GM19467 (cell line): Measurements from ENCODE around the gene CLCN6.

ENCODE experiments used
- ATAC-seq: cut with Tn5 transposase; IDR thresholded peaks from one replicate; pipeline ENCODE4 v1.9.1; 2021; ENCODE audit warnings: mild to moderate bottlenecking, moderate library complexity; ENCODE audit not compliant: unreplicated experiment

The CLCN6 gene

DNA sequence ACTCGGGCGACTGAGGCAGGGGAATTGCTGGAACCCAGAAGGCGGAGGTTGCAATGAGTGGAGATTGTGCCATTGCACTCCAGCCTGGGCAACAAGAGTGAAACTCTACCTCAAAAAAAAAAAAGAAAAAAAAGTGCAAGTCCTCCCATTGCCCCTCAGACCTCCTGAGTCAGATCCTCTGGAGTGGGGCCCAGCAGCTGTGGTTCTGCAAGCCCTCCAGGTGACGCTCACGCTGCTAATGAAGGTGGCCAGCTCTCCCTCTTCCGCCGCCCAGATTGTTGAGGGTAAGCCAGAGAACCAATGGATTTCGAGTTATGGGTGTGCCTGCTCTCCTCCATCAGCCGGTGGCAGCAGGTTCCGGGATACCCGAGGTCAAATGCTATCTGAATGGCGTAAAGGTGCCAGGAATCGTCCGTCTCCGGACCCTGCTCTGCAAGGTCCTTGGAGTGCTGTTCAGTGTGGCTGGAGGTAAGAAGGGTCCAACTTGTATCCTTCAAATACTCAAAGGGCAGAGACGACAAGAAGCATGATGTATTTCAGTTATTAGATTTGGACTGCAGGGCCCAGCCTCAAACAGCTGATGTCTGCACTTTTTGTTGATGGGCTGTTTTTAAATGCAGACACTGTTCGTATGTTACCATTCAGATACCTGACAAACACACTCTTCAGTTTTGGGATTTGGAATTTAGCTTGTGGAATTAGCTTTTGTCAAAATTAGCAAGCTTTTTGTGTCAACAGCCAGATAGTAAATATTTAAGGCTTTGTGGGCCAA, 17.6 kb downstream of the CLCN6 start:
- no peak for ATAC-seq

DNA sequence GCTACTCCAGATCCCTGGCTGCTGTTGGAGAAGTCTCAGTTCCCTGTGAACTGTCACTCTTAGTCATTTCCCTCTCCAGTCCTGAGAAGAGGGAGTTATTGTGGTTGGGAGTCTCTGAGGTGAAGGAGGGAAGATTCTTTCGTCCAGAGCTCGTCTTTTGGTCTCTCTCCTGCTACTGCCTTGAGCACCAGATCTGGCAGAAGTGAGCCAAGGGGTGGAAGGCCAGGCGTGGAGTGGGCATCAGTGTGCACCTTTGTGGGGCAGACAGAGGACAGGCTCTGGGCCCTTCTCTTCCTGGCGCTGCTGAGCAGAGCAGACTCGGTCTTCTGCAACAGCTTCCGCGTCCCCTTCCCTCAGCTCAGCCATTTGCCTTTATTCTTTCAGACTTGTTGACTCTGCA, 19.1 kb downstream of the CLCN6 start:
- no peak for ATAC-seq

DNA sequence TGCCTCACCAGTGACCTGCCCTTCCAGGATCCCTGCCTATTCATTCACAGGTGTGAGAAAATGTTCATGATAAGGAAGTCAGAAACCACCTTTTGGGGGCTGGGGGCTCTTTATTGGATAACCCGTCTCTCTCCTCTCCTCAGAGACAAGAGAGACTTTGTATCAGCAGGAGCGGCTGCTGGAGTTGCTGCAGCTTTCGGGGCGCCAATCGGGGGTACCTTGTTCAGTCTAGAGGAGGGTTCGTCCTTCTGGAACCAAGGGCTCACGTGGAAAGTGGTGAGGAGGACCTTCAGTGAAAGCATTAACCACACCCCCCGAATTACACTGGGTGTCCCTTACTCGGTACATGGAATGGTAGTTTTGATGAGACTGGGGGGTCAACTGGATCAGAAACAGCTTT, 21.0 kb downstream of the CLCN6 start:
- no peak for ATAC-seq

DNA sequence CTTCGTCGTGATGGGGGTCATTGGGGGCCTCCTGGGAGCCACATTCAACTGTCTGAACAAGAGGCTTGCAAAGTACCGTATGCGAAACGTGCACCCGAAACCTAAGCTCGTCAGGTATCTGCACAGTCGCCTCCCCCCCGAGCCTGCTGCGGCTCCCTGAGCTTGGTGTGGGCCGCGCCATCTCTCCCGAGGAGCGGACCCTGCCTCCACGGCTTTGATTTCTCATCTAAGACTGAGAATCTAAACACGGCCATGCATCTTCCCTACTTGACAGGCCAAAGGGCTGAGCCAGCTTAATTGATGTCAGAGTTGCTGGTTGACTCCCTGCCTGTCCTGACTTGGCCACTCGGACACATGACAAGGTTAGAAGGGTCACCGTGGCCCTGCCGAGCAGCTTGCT, 22.5 kb downstream of the CLCN6 start:
- no peak for ATAC-seq

DNA sequence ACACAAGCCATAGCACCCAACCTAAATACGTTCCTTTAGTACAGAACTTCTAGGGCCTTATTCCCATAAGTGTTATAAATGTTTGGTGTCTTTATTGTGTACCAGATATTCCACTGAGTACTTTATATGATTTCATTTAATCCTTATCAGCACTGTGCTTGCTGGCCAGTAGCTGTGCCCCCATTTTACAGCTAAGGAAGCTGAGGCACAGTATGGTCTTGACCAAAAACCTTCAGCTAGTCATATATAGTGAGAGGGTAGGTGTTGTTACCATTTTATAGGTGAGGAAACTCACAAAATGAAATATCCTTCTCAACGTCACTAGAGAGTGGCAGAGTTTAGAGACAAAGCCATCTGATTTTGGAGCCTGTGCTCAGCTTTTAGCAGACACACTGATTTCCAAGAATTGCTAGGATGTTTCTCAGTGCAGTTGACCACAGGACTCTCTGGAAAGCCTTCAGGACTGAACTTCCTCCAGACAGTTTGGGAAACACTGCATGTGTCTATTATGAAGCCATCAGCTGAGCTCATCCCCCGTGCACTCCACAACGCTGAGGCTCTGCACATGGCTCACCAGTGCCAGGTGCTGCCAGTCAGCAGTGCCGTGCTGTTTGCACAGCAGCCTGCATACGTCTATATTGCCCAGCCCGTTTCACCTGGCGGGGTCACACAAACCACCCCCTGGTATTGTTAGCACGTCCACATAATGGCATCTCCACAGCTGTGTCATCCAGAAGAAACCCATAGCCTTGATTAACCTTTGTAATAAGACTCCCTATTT, 26.1 kb downstream of the CLCN6 start:
- no peak for ATAC-seq

DNA sequence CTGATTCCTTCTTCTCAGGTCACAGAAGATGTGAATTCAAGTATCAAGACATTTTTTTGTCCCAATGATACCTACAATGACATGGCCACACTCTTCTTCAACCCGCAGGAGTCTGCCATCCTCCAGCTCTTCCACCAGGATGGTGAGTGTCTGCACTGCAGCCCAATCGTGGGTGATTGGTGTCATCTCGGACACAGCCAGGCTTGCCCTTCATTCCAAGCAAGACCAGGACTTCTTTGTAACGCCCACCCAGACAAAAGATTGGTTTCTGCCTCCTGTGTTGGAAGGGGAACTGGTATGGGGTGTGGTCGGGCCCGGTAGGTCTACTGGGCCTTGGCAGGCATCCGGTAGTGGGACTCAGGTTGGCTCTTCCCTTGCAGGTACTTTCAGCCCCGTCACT, 27.5 kb downstream of the CLCN6 start:
- ATAC-seq: no peak

DNA sequence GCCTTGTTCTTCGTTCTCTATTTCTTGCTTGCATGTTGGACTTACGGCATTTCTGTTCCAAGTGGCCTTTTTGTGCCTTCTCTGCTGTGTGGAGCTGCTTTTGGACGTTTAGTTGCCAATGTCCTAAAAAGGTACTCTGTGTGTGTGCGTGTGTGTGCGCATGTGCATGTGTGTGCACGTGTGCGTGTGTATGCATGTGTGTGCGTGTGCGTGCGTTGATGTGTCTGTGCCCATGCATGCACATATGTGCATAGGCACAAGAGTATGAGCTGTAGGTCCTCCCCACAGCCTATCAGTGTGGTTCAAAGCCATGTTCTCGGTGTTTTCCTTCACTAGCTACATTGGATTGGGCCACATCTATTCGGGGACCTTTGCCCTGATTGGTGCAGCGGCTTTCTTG, 27.9 kb downstream of the CLCN6 start:
- ATAC-seq: no peak

DNA sequence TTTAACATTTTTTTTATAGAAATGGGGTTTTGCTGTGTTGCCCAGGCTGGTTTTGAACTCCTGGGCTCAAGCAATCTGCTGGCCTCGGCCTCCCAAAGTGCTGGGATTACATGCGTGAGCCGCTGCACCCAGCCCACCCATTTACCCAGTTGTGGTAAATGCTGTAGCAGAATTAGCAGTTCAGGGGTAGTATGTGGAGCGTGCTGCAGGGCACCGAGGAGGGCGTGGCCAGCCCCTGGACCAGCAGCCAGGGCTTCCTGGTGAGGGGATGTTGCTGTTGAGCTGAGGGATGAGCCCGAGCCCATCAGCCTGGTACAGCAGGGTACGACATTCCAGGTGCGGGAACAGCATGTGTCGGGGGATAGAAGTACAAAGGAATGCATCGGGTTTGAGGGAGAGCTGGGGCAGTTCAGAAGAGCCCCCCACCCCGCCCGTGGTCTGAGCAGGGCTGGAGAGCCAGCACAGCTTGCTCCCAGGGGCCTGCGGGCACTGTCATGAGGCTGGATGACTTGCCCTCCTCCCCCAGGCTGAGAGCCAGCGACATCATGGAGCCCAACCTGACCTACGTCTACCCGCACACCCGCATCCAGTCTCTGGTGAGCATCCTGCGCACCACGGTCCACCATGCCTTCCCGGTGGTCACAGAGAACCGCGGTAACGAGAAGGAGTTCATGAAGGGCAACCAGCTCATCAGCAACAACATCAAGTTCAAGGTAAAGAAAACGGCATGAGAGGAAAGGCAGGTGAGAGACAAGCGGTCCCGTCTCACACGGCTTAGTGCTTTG, 29.6 kb downstream of the CLCN6 start:
- ATAC-seq: no peak

DNA sequence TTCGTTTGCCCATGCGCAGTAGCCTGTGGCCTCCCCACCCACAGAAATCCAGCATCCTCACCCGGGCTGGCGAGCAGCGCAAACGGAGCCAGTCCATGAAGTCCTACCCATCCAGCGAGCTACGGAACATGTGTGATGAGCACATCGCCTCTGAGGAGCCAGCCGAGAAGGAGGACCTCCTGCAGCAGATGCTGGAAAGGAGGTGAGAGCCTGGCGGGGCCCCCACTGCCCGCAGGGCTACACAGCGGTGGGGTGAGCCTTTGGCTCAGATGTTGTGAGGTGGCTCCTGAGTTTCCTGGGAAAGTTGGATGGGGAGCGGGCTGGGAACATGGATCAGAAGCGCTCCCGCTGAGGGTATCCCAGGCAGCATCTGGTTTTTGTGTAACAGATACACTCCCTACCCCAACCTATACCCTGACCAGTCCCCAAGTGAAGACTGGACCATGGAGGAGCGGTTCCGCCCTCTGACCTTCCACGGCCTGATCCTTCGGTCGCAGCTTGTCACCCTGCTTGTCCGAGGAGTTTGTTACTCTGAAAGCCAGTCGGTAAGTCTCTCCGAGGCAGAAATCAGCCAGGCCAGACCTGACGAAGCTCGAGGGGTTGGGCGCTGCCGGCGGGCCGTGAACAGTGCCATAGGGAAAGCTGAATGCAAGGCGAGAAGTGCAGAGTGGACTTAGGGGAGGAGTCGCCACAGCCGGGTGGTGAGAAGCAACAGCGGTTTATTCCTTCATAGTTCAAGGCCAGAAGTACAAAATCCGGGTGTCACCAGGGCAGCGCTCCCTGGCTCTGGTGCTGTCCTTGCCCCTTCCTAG, 31.2 kb downstream of the CLCN6 start:
- no peak for ATAC-seq

DNA sequence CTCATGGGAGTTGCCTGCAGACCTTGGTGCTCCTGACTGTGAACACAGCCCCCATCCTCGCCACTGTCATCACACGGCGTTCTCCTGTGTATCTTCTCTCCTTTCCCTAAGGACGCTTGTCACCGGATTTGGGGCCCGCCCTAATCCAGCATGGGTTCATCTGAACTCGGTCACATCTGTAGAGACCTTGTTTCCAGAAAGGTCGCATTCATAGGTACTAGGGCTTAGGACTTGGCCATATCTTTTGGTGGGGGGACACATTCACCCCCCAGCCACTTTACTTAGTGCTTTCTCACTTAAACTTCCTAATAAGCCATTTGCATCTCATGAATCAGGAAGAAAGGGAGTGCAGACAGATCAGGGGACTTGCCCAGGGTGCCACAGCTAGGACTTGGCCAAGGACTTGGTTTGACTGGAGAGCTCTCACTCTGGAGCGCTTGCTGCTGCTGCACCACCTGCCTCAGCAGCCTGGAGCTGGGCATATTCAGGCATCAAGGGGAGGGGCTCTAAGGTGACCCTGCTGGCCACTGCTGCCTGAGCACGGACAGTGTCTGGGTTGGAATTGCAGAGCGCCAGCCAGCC, 31.9 kb downstream of the CLCN6 start:
- ATAC-seq: no peak

DNA sequence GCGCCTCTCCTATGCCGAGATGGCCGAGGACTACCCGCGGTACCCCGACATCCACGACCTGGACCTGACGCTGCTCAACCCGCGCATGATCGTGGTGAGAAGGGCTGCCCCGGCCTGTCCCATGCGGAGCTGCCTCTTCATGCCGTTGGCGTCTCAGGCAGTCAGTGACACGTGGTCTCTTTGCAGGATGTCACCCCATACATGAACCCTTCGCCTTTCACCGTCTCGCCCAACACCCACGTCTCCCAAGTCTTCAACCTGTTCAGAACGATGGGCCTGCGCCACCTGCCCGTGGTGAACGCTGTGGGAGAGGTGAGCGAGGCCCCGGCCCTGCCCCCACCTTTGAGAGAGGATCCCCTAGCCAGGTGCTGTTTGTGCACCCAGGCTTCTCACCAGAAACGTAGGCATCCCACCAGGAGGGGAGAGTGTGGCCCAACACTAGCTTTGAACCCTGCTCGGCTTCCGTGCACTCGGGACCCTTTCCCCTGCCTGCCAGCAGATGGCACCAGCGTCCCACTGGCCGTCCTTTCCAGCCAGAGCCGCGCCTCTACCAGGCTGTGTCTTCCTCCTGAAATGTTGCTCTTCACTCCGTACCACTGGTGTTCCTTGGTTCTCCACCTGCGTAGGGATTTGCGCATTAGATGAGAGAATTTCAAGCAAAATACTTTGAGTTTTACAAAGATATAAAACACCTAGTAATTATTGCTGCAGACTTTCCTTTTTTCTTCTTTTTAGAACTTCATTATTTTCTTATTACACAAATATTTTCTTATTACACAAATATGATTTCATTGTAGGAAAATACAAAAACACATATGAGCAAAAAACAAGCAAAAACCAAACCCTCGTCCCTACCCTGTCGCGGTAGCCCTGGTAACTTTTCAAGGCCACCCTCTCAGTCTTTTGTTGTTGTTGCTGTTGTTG, 32.6 kb downstream of the CLCN6 start:
- ATAC-seq: no peak

DNA sequence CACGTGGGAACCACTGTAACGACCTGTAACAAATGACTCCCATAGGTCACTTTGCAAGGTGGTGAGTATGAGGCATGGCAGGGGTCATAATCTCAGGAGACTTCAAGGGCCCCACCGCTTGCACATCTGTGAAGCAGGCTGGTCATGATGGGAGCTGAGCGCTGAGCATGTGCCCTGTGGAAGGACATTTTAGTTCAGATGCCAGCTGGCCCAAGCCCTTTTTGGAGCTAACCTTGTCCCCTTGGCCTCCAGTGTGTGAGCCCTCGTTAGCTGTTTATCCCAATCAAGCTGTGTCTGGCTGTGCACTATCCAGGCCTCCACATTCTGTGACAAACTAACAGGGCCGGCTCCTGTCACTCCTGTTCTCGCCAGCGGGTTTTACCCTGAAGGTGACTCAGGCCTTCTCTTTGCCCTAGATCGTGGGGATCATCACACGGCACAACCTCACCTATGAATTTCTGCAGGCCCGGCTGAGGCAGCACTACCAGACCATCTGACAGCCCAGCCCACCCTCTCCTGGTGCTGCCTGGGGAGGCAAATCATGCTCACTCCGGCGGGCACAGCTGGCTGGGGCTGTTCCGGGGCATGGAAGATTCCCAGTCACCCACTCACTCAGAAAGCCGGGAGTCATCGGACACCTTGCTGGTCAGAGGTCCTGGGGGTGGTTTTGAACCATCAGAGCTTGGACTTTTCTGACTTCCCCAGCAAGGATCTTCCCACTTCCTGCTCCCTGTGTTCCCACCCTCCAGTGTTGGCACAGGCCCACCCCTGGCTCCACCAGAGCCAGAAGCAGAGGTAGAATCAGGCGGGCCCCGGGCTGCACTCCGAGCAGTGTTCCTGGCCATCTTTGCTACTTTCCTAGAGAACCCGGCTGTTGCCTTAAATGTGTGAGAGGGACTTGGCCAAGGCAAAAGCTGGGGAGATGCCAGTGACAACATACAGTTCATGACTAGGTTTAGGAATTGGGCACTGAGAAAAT, 34.0 kb downstream of the CLCN6 start:
- ATAC-seq: no peak

DNA sequence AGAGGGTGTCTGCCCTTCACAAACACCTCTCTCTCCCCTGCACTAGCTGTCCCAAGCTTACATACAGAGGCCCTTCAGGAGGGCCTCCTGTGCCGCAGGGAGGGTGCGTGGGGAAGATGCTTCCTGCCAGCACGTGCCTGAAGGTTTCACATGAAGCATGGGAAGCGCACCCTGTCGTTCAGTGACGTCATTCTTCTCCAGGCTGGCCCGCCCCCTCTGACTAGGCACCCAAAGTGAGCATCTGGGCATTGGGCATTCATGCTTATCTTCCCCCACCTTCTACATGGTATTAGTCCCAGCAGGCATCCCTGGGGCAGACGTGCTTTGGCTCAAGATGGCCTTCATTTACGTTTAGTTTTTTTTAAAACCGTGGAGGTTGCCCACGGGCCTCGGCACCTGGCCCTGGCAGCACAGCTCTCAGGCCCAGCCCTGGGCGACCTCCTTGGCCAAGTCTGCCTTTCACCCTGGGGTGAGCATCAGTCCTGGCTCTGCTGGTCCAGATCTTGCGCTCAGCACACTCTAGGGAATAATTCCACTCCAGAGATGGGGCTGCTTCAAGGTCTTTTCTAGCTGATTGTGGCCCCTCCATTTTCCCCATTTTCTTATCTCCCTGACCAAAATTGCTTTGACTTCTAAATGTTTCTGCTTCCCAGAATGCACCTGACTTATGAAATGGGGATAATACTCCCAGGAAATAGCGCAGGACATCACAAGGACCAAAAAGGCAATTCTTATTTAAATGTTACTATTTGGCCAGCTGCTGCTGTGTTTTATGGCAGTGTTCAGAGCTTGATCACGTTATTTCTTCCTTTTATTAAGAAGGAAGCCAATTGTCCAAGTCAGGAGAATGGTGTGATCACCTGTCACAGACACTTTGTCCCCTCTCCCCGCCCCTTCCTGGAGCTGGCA, 35.5 kb downstream of the CLCN6 start:
- no peak for ATAC-seq

DNA sequence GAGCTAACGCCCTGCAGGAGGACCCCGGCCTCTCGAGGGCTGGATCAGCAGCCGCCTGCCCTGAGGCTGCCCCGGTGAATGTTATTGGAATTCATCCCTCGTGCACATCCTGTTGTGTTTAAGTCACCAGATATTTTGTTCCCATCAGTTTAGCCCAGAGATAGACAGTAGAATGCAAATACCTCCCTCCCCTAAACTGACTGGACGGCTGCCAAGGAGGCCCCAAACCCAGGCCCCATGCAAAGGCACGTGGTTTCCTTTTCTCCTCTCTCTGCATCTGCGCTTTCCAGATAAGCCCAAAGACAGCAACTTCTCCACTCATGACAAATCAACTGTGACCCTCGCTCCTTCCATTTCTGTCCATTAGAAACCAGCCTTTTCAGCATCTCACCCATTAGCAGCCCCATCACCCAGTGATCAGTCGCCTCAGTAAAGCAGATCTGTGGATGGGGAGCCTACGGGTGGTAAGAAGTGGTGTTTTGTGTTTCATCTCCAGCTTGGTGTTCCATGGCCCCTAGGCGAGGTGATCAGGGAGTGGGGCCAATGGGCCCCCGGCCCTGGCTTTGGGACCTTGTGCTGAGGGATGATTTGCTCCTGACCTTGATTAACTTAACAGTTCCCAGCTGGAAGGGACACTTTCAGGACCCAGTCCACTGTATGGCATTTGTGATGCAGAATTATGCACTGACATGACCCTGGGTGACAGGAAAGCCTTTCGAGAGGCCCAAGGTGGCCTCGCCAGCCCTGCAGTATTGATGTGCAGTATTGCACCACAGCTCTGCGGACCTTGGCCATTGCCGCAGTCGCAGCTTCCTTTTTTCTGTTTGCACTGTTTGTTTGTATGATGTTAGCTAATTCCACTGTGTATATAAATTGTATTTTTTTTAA, 36.4 kb downstream of the CLCN6 start:
- ATAC-seq: no peak

DNA sequence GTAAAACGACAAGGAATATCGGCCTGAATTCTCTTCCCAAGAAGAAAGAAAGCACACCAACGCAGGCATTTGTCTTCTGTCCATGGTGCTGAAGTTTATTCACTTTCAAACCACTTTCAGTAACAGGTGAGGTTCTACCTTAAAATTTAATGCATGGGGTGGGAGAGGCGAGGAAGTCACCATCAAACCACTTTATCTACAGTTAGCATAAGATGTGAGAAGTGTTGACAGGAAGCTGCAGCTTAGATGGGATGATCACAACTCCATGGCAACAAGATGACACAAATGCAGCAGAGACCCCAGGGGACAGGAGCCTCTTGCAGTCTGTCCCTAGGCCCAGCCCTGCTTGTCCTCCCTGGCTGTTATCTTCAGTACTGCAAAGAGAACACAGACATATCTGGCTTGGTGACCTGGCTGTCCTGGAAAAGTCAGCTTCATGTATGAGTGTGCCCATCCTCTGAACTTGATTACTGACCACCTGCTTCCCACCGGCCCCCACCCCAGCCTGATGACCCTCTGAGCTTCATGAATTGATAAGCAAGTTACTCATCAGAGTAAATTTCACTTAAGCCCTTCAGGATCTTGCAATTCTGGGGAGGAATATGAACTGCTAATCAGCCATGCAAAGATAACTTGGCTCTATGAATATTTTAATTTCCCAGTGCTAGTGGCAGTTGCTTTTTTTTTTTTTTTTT, 39.8 kb downstream of the CLCN6 start:
- ATAC-seq: no peak
